Measurements from ENCODE around the gene FAM118B. TPM values are rescaled to one million over a fixed set of nuclear protein-coding genes. Genes with fewer than 3 reads are reported as not detected.

Gene FAM118B
- total RNA-seq (10 to 100 TPM in 3 of 5 donors, 1 to 10 TPM in 2; 4.2 to 11.9 (median 11.0) TPM), total RNA-seq (2.9 to 26.7 (median 11.4) reads per million in 29 experiments)
- 10.1 TPM for total RNA-seq (2013)

DNA sequence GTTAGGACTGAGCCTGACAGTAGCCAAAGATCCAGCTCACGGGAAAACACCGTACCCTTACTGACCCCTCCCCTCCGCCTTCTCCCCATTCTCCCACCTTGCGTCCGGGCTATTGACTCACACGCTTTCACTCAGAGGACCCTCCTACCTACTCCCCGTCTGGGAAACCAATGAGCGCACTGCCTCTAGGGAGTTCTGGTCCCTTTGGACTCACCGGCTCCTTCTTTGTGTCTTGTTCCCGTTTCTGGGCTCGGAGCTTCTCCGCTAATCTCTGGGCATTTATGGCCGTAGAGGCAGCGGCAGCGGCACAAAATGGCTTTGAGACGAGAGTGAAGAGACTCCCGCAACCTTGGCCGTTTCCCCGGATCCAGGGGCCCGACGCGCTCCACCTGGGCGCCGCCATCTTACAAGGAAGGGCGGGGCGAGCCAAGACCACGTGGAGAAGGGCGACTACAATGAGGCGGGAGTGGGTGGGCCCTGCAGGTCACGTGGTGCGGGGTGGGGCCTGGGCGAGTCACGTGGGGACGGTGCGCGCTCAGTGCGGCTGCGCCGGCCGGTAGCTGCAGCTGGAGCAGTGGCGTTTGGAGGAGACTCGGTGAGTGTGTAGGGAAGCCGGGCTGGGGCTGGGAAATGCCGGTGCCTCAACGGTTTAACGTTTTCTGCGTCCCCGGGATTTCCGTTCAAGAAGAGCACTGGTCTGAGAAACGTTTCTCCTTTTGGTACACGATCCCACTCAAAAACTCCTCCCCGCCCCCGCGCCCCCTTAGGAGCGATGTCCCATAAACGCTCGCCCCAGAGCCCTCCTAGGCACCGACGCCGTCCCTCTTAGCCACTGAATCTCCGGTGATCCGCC is at the start of gene FAM118B, which contains the start of gene RPUSD4:
Gene FAM118B (plus strand): TSS at position 547 of the 853 bp plus-strand sequence. CDS start 23,220 bp downstream, outside the sequence.
Gene RPUSD4 (minus strand): TSS at position 415 of the 853 bp plus-strand sequence. CDS start 12 bp downstream, at position 403.
- ATAC-seq (replicated peaks in 1 of 4), result peak; percentile 97
- peak; percentile 94 to 100 (median 98) for DNase-seq
- H3K4me3 Mint-ChIP-seq, result peak within 1 kb of the TSS; percentile 89 to 99 (median 99)
- ChIA-PET CTCF (interaction anchor here in 1 of 2 donors (1.6 kb wide), 1 partner anchor 57 kb away, joined by 5 read pairs; the partner anchor contains the start of gene SRPRA), POLR2A (interaction anchor here (0.5 to 0.7 kb wide), 4 partner anchors 21 to 575 kb away, joined by 3 to 8 read pairs (median 4); partner anchors contain the start of gene PUS3 (in 1 of the 2))
- Histone ChIP-seq H3K27me3 (replicated peaks in 1 of 2; ENCODE audit: control insufficient read depth in 2 of 2, extremely low read depth in 1 of 2, insufficient read depth in 2 of 2, low read length in 1 of 2) (no peaks in the 10 kb centered on the region), H3K27ac (ENCODE audit: low read length) (peak within 1 kb of the TSS; percentile 56), H3K36me3 (ENCODE audit: control insufficient read depth in 2 of 2, extremely low read depth in 1 of 2, insufficient read depth in 1 of 2, low read length in 1 of 2) (peaks cover 0 to 25% of the 10 kb centered on the region in 2 donors), H3K9me3 (no peaks in the 10 kb centered on the region), H3K4me1 (ENCODE audit: control insufficient read depth in 1 of 2, extremely low read depth in 1 of 2, insufficient read depth in 2 of 2, low read length in 2 of 2) (peaks cover 9 to 14% of the 10 kb centered on the region in 2 experiments), H3K4me3 (ENCODE audit: control insufficient read depth in 1 of 2, extremely low read depth in 1 of 2, low read length in 1 of 2) (peak within 1 kb of the TSS; percentile 94 to 96)
- peaks cover 16% of the 10 kb centered on the region for H3K36me3 Mint-ChIP-seq
- H3K4me1 Mint-ChIP-seq, result peaks cover 33 to 38% (median 37%) of the 10 kb centered on the region in 3 donors
- 0% methylated on average over 50 of the region's 62 CpGs for WGBS (ENCODE audit: insufficient coverage)
- no peaks in the 10 kb centered on the region for H3K27me3 Mint-ChIP-seq
- H3K9me3 Mint-ChIP-seq, result no peaks in the 10 kb centered on the region
- peak within 1 kb of the TSS; percentile 93 to 97 for H3K27ac Mint-ChIP-seq

DNA sequence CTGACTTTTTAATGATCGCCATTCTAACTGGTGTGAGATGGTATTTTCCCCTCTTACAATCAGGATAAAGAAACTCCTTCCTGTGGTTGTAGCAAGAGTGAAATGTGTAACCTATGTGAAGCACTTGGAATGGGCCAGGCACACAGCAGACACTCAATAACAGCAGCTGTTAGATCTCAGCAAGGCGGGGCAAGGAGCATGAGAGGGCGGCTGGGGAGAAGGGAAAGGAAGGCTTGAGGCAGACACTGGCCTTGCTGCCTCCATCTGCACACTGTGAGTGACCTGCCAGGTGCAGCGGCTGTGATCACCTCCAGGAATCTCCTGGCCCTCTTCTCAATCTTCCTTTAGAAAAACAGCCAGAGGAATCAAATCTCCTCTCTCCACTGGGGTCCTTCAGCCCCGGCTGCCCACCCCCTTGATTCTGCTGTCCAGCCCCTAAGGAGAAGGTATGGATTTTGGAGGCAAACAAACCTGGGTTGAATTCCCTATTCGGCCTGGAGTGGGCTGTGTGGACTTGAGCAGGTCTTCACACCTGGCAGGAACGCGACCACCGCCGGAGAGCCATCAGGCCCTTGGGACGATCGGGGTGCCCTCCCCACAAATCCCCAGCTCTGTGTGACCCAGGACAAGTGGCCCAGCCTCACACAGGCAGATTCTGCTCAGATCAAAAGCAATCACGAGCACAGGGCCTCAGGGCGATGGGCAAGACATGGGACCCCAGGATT is 49.1 kb upstream of the FAM118B start:
- H3K4me1 ChIP-seq (ENCODE audit: control insufficient read depth in 1 of 2, extremely low read depth in 1 of 2, insufficient read depth in 2 of 2, low read length in 2 of 2), result no peaks in the 10 kb centered on the region
- no peak overlapping the region for H3K4me3 ChIP-seq (ENCODE audit: control insufficient read depth in 1 of 2, extremely low read depth in 1 of 2, low read length in 1 of 2)
- no peaks in the 10 kb centered on the region for H3K36me3 ChIP-seq (ENCODE audit: control insufficient read depth in 2 of 2, extremely low read depth in 1 of 2, insufficient read depth in 1 of 2, low read length in 1 of 2)
- WGBS (ENCODE audit: insufficient coverage), result 85% methylated on average over 8 of the region's 14 CpGs
- H3K27me3 ChIP-seq (replicated peaks in 1 of 2; ENCODE audit: control insufficient read depth in 2 of 2, extremely low read depth in 1 of 2, insufficient read depth in 2 of 2, low read length in 1 of 2), result peaks cover 0 to 13% of the 10 kb centered on the region in 2 experiments
- ChIA-PET POLR2A (no interaction called here), CTCF (no interaction called here)
- H3K9me3 Mint-ChIP-seq, result no peaks in the 10 kb centered on the region
- no peaks in the 10 kb centered on the region for H3K4me1 Mint-ChIP-seq
- no peak overlapping the region for H3K27ac Mint-ChIP-seq
- no peaks in the 10 kb centered on the region for H3K9me3 ChIP-seq
- H3K4me3 Mint-ChIP-seq, result no peak overlapping the region
- ATAC-seq (replicated peaks in 1 of 4) (no peak), DNase-seq (no peak)
- H3K27me3 Mint-ChIP-seq, result peaks cover 2 to 3% of the 10 kb centered on the region in 2 donors
- no peak overlapping the region for H3K27ac ChIP-seq (ENCODE audit: low read length)
- no peaks in the 10 kb centered on the region for H3K36me3 Mint-ChIP-seq

DNA sequence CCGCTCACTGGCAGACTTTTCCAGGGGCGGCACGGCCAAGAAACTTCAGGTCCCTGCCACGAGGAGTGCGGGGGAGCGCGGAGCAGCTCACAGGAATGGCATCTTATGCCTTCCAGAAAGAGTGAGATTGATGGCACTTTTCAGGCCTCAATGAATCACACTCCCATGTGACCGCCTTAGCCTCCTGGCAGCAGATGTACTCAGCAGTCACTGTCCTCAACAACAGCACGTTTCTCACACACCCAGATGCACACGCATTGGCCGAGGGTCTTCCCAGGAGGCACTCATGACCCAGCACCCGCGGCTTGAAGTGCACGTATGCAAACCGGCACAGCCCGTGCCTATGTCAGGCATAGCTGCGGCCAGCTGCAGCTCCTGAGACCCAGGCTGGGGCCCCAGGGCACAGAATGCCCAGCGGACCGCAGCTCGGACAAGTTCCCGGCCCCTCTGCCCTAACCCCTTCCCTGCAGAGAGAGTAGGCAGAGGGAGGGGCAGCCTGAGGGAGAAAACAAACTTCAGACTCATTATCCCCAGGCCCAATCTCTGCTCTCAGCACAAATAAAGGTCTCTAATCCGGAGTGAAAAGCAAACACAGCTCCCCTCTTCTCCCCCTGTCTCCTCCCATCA is 48.4 kb upstream of the FAM118B start:
- Mint-ChIP-seq H3K4me1 (no peaks in the 10 kb centered on the region), H3K36me3 (no peaks in the 10 kb centered on the region), H3K9me3 (no peaks in the 10 kb centered on the region), H3K27me3 (peaks cover 3% of the 10 kb centered on the region in 2 donors), H3K4me3 (no peak overlapping the region), H3K27ac (no peak overlapping the region)
- Histone ChIP-seq H3K4me1 (ENCODE audit: control insufficient read depth in 1 of 2, extremely low read depth in 1 of 2, insufficient read depth in 2 of 2, low read length in 2 of 2) (no peaks in the 10 kb centered on the region), H3K4me3 (ENCODE audit: control insufficient read depth in 1 of 2, extremely low read depth in 1 of 2, low read length in 1 of 2) (no peak overlapping the region), H3K27ac (ENCODE audit: low read length) (no peak overlapping the region), H3K9me3 (no peaks in the 10 kb centered on the region), H3K27me3 (replicated peaks in 1 of 2; ENCODE audit: control insufficient read depth in 2 of 2, extremely low read depth in 1 of 2, insufficient read depth in 2 of 2, low read length in 1 of 2) (peaks cover 0 to 13% of the 10 kb centered on the region in 2 experiments), H3K36me3 (ENCODE audit: control insufficient read depth in 2 of 2, extremely low read depth in 1 of 2, insufficient read depth in 1 of 2, low read length in 1 of 2) (no peaks in the 10 kb centered on the region)
- 87% methylated on average over 16 of the region's 22 CpGs for WGBS (ENCODE audit: insufficient coverage)
- no peak for DNase-seq
- CTCF ChIA-PET, result no interaction called here
- ATAC-seq (replicated peaks in 1 of 4), result no peak
- POLR2A ChIA-PET, result no interaction called here

DNA sequence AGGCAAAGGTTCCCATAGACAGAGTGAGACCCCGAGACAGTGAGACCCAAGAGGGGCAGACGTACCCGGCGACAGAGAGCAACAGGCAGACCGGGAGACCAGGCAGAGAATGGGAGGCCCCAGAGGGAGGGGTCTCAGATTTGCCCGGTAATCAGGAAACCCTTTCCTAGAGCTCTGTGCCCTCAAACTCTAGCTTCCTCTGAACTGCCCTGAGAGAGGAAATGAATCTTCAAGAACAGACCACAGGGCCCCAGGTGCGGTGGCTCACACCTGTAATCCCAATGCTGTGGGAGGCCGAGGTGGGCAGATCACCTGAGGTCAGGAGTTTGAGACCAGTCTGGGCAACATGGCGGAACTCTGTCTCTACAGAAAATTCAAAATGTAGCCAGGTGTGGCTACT is 47.8 kb upstream of the FAM118B start:
- ATAC-seq (replicated peaks in 1 of 4) (no peak), DNase-seq (no peak)
- no peaks in the 10 kb centered on the region for H3K36me3 ChIP-seq (ENCODE audit: control insufficient read depth in 2 of 2, extremely low read depth in 1 of 2, insufficient read depth in 1 of 2, low read length in 1 of 2)
- no peaks in the 10 kb centered on the region for H3K9me3 ChIP-seq
- H3K27ac ChIP-seq (ENCODE audit: low read length), result no peak overlapping the region
- Mint-ChIP-seq H3K27ac (no peak overlapping the region), H3K27me3 (peaks cover 3 to 6% of the 10 kb centered on the region in 2 donors), H3K36me3 (no peaks in the 10 kb centered on the region), H3K4me1 (no peaks in the 10 kb centered on the region), H3K9me3 (no peaks in the 10 kb centered on the region), H3K4me3 (no peak overlapping the region)
- H3K4me3 ChIP-seq (ENCODE audit: control insufficient read depth in 1 of 2, extremely low read depth in 1 of 2, low read length in 1 of 2), result no peak overlapping the region
- ChIA-PET POLR2A (no interaction called here), CTCF (no interaction called here)
- no peaks in the 10 kb centered on the region for H3K4me1 ChIP-seq (ENCODE audit: control insufficient read depth in 1 of 2, extremely low read depth in 1 of 2, insufficient read depth in 2 of 2, low read length in 2 of 2)
- 27% methylated on average over 6 of the region's 9 CpGs for WGBS (ENCODE audit: insufficient coverage)
- H3K27me3 ChIP-seq (replicated peaks in 1 of 2; ENCODE audit: control insufficient read depth in 2 of 2, extremely low read depth in 1 of 2, insufficient read depth in 2 of 2, low read length in 1 of 2), result peaks cover 0 to 13% of the 10 kb centered on the region in 2 experiments

DNA sequence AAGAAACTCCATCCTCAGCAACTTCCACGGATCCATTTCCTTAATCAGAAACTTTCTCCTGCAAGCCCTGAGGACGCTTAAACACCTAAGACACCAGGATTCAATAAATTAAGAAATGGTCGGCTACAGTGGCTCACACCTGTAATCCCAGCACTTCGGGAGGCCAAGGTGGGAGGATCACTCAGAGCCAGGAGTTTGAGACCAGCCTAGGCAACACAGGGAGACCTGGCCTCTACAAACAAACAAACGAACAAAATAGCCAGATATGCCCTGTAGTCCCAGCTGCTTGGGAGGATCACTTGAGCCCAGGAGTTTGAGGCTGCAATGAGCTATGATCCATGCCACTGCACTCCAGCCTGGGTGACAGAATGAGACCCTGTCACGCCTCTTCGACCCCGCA is 46.8 kb upstream of the FAM118B start:
- no peaks in the 10 kb centered on the region for H3K9me3 ChIP-seq
- Mint-ChIP-seq H3K27ac (no peak overlapping the region), H3K4me1 (no peaks in the 10 kb centered on the region), H3K36me3 (no peaks in the 10 kb centered on the region), H3K9me3 (no peaks in the 10 kb centered on the region), H3K4me3 (no peak overlapping the region), H3K27me3 (peaks cover 3 to 9% of the 10 kb centered on the region in 2 donors)
- H3K4me1 ChIP-seq (ENCODE audit: control insufficient read depth in 1 of 2, extremely low read depth in 1 of 2, insufficient read depth in 2 of 2, low read length in 2 of 2), result no peaks in the 10 kb centered on the region
- no peak overlapping the region for H3K4me3 ChIP-seq (ENCODE audit: control insufficient read depth in 1 of 2, extremely low read depth in 1 of 2, low read length in 1 of 2)
- CTCF ChIA-PET, result no interaction called here
- no peaks in the 10 kb centered on the region for H3K36me3 ChIP-seq (ENCODE audit: control insufficient read depth in 2 of 2, extremely low read depth in 1 of 2, insufficient read depth in 1 of 2, low read length in 1 of 2)
- 73% methylated on average over 5 of the region's 8 CpGs for WGBS (ENCODE audit: insufficient coverage)
- POLR2A ChIA-PET, result interaction anchor here in 1 of 2 donors (0.7 kb wide), 1 partner anchor 12 kb away, joined by 3 read pairs; no protein-coding TSS in a partner anchor
- H3K27ac ChIP-seq (ENCODE audit: low read length), result no peak overlapping the region
- DNase-seq (no peak), ATAC-seq (replicated peaks in 1 of 4) (no peak)
- peaks cover 0 to 13% of the 10 kb centered on the region in 2 experiments for H3K27me3 ChIP-seq (replicated peaks in 1 of 2; ENCODE audit: control insufficient read depth in 2 of 2, extremely low read depth in 1 of 2, insufficient read depth in 2 of 2, low read length in 1 of 2)

DNA sequence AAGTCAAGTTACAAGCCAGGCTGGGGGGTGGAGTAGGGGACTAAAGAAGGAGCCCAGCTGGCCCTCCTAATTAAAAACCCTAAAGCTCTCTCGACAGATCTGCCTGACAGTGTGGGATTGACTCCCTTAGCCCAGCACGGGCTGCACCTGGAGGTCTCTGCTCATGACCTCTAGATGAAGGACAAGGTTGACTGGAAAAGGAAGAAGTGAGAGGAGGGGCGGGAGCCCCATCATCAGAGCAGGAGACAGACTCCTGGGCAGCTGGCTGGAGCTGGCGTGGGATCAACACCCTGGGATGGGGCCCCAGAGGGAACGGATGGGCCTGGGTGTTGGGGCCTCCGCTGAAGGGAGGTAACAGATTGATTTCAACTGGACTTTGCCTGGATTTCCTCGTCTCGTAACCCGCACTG is 46.3 kb upstream of the FAM118B start:
- Mint-ChIP-seq H3K27ac (no peak overlapping the region), H3K36me3 (no peaks in the 10 kb centered on the region), H3K9me3 (no peaks in the 10 kb centered on the region), H3K27me3 (peaks cover 3 to 11% of the 10 kb centered on the region in 2 donors), H3K4me1 (no peaks in the 10 kb centered on the region), H3K4me3 (no peak overlapping the region)
- DNase-seq (no peak), ATAC-seq (replicated peaks in 1 of 4) (no peak)
- H3K4me1 ChIP-seq (ENCODE audit: control insufficient read depth in 1 of 2, extremely low read depth in 1 of 2, insufficient read depth in 2 of 2, low read length in 2 of 2), result no peaks in the 10 kb centered on the region
- no peaks in the 10 kb centered on the region for H3K36me3 ChIP-seq (ENCODE audit: control insufficient read depth in 2 of 2, extremely low read depth in 1 of 2, insufficient read depth in 1 of 2, low read length in 1 of 2)
- POLR2A ChIA-PET, result interaction anchor here in 1 of 2 donors (0.7 kb wide), 1 partner anchor 13 kb away, joined by 3 read pairs; no protein-coding TSS in a partner anchor
- 78% methylated on average over 6 of the region's 9 CpGs for WGBS (ENCODE audit: insufficient coverage)
- no peak overlapping the region for H3K27ac ChIP-seq (ENCODE audit: low read length)
- no peak overlapping the region for H3K4me3 ChIP-seq (ENCODE audit: control insufficient read depth in 1 of 2, extremely low read depth in 1 of 2, low read length in 1 of 2)
- CTCF ChIA-PET, result no interaction called here
- H3K27me3 ChIP-seq (replicated peaks in 1 of 2; ENCODE audit: control insufficient read depth in 2 of 2, extremely low read depth in 1 of 2, insufficient read depth in 2 of 2, low read length in 1 of 2), result peaks cover 0 to 13% of the 10 kb centered on the region in 2 experiments
- H3K9me3 ChIP-seq, result no peaks in the 10 kb centered on the region

Data from T-cell (primary cell).